GM23338 (cell line): ENCODE measurements around the gene RPS5. TPM values are rescaled to one million over a fixed set of nuclear protein-coding genes. Genes with fewer than 3 reads are reported as not detected.

Source experiments
- ATAC-seq: fragments of 200-7000 bp; cut with Tn5 transposase; 3 replicates; pipeline ENCODE4 v1.9.1; 2020
- DNase-seq: peaks from one replicate; pipeline ENCODE4 v3.0.0-alpha.2; 2015; ENCODE audit warnings: low spot score
- H2AFZ ChIP-seq: fragments of 200-600 bp; sonication (generic); 2 replicates; pipeline ENCODE4 v1.8.0; 2016; ENCODE audit warnings: antibody characterized with exemption, mild to moderate bottlenecking, moderate library complexity
- H3F3A ChIP-seq: fragments of 200-600 bp; sonication (generic); replicated peaks from 2 replicates; pipeline ENCODE4 v1.8.0; 2017; ENCODE audit warnings: antibody characterized with exemption, mixed run types, low read depth
- H3K27ac ChIP-seq: fragments of 200-600 bp; sonication (generic); 2 replicates; pipeline ENCODE4 v1.6.1; 2016; ENCODE audit warnings: low read depth
- H3K27me3 ChIP-seq: fragments of 200-600 bp; sonication (generic); 2 replicates; pipeline ENCODE4 v1.8.0; 2016; ENCODE audit warnings: mild to moderate bottlenecking, mixed run types, moderate library complexity; ENCODE audit not compliant: insufficient read depth
- H3K36me3 ChIP-seq: fragments of 200-600 bp; sonication (generic); 2 replicates; pipeline ENCODE4 v1.8.0; 2016; ENCODE audit warnings: mild to moderate bottlenecking; ENCODE audit not compliant: insufficient read depth
- H3K4me1 ChIP-seq: fragments of 200-600 bp; sonication (generic); 2 replicates; pipeline ENCODE4 v1.8.0; 2016; ENCODE audit warnings: mild to moderate bottlenecking, moderate library complexity; ENCODE audit not compliant: insufficient read depth
- H3K4me2 ChIP-seq: fragments of 200-600 bp; sonication (generic); 2 replicates; pipeline ENCODE4 v1.7.1; 2017; ENCODE audit warnings: mixed run types
- H3K4me3 ChIP-seq: fragments of 200-600 bp; sonication (generic); 2 replicates; pipeline ENCODE4 v1.6.1; 2016; ENCODE audit warnings: mixed run types
- H3K79me2 ChIP-seq: fragments of 200-600 bp; sonication (generic); replicated peaks from 2 replicates; pipeline ENCODE4 v1.8.0; 2017; ENCODE audit warnings: mild to moderate bottlenecking; ENCODE audit not compliant: insufficient read depth
- H3K9me2 ChIP-seq: fragments of 200-600 bp; sonication (generic); 2 replicates; pipeline ENCODE4 v1.8.0; 2017; ENCODE audit not compliant: insufficient read depth
- H4K20me1 ChIP-seq: fragments of 200-600 bp; sonication (generic); replicated peaks from 2 replicates; pipeline ENCODE4 v1.8.0; 2017; ENCODE audit warnings: mild to moderate bottlenecking; ENCODE audit not compliant: insufficient read depth
- H3K27ac Mint-ChIP-seq: 2 replicates; pipeline ENCODE4 v1.8.0; 2020; ENCODE audit warnings: inconsistent platforms, mild to moderate bottlenecking, moderate library complexity, mixed read lengths
- H3K27me3 Mint-ChIP-seq: 3 replicates; pipeline ENCODE4 v1.8.0; 2022; ENCODE audit warnings: low read depth, mild to moderate bottlenecking, moderate library complexity, mixed read lengths, inconsistent platforms; ENCODE audit not compliant: insufficient read depth, poor library complexity
- H3K36me3 Mint-ChIP-seq: 3 replicates; pipeline ENCODE4 v1.8.0; 2021; ENCODE audit warnings: low read depth, mild to moderate bottlenecking, inconsistent platforms, moderate library complexity, mixed read lengths
- H3K4me1 Mint-ChIP-seq: 3 replicates; pipeline ENCODE4 v1.8.0; 2020; ENCODE audit warnings: mild to moderate bottlenecking, inconsistent platforms, mixed read lengths
- H3K4me3 Mint-ChIP-seq: 3 replicates; pipeline ENCODE4 v1.8.0; 2021; ENCODE audit warnings: moderate library complexity, mild to moderate bottlenecking, inconsistent platforms, mixed read lengths
- H3K9me3 Mint-ChIP-seq: 3 replicates; pipeline ENCODE4 v1.8.0; 2020; ENCODE audit warnings: moderate library complexity, mild to moderate bottlenecking, inconsistent platforms, mixed read lengths
- EZH2phosphoT487 ChIP-seq: fragments of 200-600 bp; sonication (generic); IDR thresholded peaks from one replicate; pipeline ENCODE4 v1.8.1; 2018; ENCODE audit warnings: antibody characterized with exemption; ENCODE audit not compliant: unreplicated experiment
- JUNB ChIP-seq: IDR thresholded peaks from one replicate; pipeline ENCODE4 v1.6.1; 2016; ENCODE audit warnings: antibody characterized with exemption; ENCODE audit not compliant: unreplicated experiment
- NANOG ChIP-seq: IDR thresholded peaks from 2 replicates; pipeline ENCODE4 v1.6.1; 2016; ENCODE audit warnings: antibody characterized with exemption, borderline replicate concordance
- POLR2AphosphoS5 ChIP-seq: IDR thresholded peaks from 2 replicates; pipeline ENCODE4 v1.6.1; 2016; ENCODE audit warnings: antibody characterized with exemption, low read depth
- STAT1 ChIP-seq: IDR thresholded peaks from one replicate; pipeline ENCODE4 v1.6.1; 2016; ENCODE audit warnings: antibody characterized with exemption; ENCODE audit not compliant: unreplicated experiment
- ZNF331 ChIP-seq: fragments of 250-450 bp; sonication (Bioruptor Pico); IDR thresholded peaks from 2 replicates; pipeline ENCODE4 v1.5.0; 2020; ENCODE audit warnings: low read depth, mild to moderate bottlenecking, moderate library complexity
- polyA plus RNA-seq: library from polyadenylated mRNA; unstranded; fragments of >200 nt; fragmentation: Nextera tagmentation; extraction: Ambion mirVana; gene quantifications from 2 replicates; pipeline ENCODE4 v1.2.1, GENCODE V29; 2016
- total RNA-seq: library from RNA; depleted of rRNA; stranded (reverse); fragments of >200 nt; shearing (Covaris generic); gene quantifications from 2 replicates; pipeline ENCODE4 v1.2.3, GENCODE V29; 2014
- TF ChIP-seq, protein P1 (sequence below): fragments of 250-450 bp; sonication (Bioruptor Pico); IDR thresholded peaks from 2 replicates; pipeline ENCODE4 v1.5.0; 2020; ENCODE audit warnings: mild to moderate bottlenecking, moderate library complexity

The RPS5 gene
- total and polyA plus RNA-seq, 2 experiments from 2014 or later: 734 to 2,111 TPM

DNA sequence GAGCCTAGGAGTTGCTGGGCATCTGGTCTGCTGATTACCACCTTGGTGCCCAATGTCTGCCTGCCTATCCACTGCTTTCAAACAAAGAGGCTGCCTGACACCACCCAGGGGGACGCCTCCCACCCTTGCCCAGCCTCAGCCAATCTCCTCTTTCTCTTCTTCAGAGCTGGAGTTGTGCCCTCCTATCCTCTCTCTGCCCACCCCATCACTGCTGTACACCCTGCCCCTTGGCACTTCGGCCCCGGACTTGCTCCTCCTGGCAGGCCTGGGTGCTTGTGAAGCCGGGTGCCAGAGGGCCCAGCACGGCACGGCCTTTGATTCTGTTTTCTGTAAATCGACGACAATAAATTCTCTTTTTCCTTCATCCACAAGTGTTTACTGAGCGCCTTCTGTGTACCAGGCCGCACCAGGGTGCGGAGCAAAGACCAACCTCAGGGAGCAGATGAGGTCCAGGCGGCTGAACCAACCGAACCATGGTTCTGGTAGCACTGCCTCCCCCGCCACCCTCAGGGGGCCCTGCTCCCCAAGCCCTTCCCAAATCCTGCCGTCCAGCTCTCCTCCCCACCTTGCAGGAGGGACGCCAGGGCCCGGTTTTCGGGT lies 13.3 kb downstream of the RPS5 start:
- no peaks in the 10 kb centered on the region for H3K9me2 ChIP-seq
- peaks cover 5% of the 10 kb centered on the region; the same call in 1 of the 2 replicates for H3K4me1 ChIP-seq
- H3K9me3 Mint-ChIP-seq: peaks cover 3% of the 10 kb centered on the region; the same call in 1 of the 3 replicates
- H3K79me2 ChIP-seq: no peaks in the 10 kb centered on the region
- H3K4me3 Mint-ChIP-seq: peak overlapping the region; percentile 91
- no peaks in the 10 kb centered on the region for H3K36me3 ChIP-seq
- no peak overlapping the region for H3K27ac ChIP-seq
- no peak for ATAC-seq
- peaks cover 34% of the 10 kb centered on the region for H3K27me3 Mint-ChIP-seq
- H3K27ac Mint-ChIP-seq: no peak overlapping the region
- peak overlapping the region; percentile 69 for H3K4me3 ChIP-seq
- H4K20me1 ChIP-seq: no peaks in the 10 kb centered on the region
- H3F3A ChIP-seq: peaks cover 13% of the 10 kb centered on the region
- H3K27me3 ChIP-seq: peaks cover 21% of the 10 kb centered on the region
- DNase-seq: no peak
- H2AFZ ChIP-seq: peak overlapping the region; percentile 90
- H3K36me3 Mint-ChIP-seq: peaks cover 4% of the 10 kb centered on the region
- TF ChIP-seq JUNB (no peak), NANOG (no peak), STAT1 (no peak), ZNF331 (CRISPR knock-in tag) (no peak), POLR2AphosphoS5 (no peak), EZH2phosphoT487 (no peak)
- TF ChIP-seq, protein P1, sequence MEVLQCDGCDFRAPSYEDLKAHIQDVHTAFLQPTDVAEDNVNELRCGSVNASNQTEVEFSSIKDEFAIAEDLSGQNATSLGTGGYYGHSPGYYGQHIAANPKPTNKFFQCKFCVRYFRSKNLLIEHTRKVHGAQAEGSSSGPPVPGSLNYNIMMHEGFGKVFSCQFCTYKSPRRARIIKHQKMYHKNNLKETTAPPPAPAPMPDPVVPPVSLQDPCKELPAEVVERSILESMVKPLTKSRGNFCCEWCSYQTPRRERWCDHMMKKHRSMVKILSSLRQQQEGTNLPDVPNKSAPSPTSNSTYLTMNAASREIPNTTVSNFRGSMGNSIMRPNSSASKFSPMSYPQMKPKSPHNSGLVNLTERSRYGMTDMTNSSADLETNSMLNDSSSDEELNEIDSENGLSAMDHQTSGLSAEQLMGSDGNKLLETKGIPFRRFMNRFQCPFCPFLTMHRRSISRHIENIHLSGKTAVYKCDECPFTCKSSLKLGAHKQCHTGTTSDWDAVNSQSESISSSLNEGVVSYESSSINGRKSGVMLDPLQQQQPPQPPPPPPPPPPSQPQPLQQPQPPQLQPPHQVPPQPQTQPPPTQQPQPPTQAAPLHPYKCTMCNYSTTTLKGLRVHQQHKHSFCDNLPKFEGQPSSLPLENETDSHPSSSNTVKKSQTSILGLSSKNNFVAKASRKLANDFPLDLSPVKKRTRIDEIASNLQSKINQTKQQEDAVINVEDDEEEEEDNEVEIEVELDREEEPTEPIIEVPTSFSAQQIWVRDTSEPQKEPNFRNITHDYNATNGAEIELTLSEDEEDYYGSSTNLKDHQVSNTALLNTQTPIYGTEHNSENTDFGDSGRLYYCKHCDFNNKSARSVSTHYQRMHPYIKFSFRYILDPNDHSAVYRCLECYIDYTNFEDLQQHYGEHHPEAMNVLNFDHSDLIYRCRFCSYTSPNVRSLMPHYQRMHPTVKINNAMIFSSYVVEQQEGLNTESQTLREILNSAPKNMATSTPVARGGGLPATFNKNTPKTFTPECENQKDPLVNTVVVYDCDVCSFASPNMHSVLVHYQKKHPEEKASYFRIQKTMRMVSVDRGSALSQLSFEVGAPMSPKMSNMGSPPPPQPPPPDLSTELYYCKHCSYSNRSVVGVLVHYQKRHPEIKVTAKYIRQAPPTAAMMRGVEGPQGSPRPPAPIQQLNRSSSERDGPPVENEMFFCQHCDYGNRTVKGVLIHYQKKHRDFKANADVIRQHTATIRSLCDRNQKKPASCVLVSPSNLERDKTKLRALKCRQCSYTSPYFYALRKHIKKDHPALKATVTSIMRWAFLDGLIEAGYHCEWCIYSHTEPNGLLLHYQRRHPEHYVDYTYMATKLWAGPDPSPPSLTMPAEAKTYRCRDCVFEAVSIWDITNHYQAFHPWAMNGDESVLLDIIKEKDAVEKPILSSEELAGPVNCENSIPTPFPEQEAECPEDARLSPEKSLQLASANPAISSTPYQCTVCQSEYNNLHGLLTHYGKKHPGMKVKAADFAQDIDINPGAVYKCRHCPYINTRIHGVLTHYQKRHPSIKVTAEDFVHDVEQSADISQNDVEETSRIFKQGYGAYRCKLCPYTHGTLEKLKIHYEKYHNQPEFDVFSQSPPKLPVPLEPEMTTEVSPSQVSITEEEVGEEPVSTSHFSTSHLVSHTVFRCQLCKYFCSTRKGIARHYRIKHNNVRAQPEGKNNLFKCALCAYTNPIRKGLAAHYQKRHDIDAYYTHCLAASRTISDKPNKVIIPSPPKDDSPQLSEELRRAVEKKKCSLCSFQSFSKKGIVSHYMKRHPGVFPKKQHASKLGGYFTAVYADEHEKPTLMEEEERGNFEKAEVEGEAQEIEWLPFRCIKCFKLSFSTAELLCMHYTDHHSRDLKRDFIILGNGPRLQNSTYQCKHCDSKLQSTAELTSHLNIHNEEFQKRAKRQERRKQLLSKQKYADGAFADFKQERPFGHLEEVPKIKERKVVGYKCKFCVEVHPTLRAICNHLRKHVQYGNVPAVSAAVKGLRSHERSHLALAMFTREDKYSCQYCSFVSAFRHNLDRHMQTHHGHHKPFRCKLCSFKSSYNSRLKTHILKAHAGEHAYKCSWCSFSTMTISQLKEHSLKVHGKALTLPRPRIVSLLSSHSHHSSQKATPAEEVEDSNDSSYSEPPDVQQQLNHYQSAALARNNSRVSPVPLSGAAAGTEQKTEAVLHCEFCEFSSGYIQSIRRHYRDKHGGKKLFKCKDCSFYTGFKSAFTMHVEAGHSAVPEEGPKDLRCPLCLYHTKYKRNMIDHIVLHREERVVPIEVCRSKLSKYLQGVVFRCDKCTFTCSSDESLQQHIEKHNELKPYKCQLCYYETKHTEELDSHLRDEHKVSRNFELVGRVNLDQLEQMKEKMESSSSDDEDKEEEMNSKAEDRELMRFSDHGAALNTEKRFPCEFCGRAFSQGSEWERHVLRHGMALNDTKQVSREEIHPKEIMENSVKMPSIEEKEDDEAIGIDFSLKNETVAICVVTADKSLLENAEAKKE (CRISPR knock-in tag): no peak
- H3K4me2 ChIP-seq: peak overlapping the region; percentile 92
- H3K4me1 Mint-ChIP-seq: peaks cover 12% of the 10 kb centered on the region; the same call in 2 of the 3 replicates
